Mucosa of stomach (tissue), 1 donor: ENCODE measurements around the gene FRMD7.

Source experiments
- H3K27me3 ChIP-seq: one replicate; pipeline ENCODE4 v1.7.0; 2013; ENCODE audit warnings: mild to moderate bottlenecking, low read length; ENCODE audit not compliant: control insufficient read depth, insufficient read depth
- H3K36me3 ChIP-seq: one replicate; pipeline ENCODE4 v1.7.0; 2013; ENCODE audit warnings: low read length; ENCODE audit not compliant: control insufficient read depth, insufficient read depth
- H3K4me1 ChIP-seq: one replicate; pipeline ENCODE4 v1.7.0; 2013; ENCODE audit warnings: mild to moderate bottlenecking, low read length; ENCODE audit not compliant: control insufficient read depth, insufficient read depth
- H3K4me3 ChIP-seq: one replicate; pipeline ENCODE4 v1.7.0; 2013; ENCODE audit warnings: low read length
- H3K9ac ChIP-seq: one replicate; pipeline ENCODE4 v1.7.0; 2013; ENCODE audit warnings: mild to moderate bottlenecking, low read length, moderate library complexity
- H3K9me3 ChIP-seq: one replicate; pipeline ENCODE4 v1.7.0; 2013; ENCODE audit warnings: mild to moderate bottlenecking, low read length, moderate library complexity; ENCODE audit not compliant: control insufficient read depth
- donor health status: Pancreatic carcinoma.

The FRMD7 gene

GRCh38 chrX:132092439-132093065 lies 35.3 kb downstream of the FRMD7 start:
- Histone ChIP-seq H3K36me3 (no peaks in the 10 kb centered on the region), H3K9me3 (no peaks in the 10 kb centered on the region), H3K27me3 (no peaks in the 10 kb centered on the region), H3K9ac (no peak overlapping the region), H3K4me1 (no peaks in the 10 kb centered on the region), H3K4me3 (no peak overlapping the region)

- Histone ChIP-seq H3K9ac (no peak overlapping the region), H3K4me1 (no peaks in the 10 kb centered on the region), H3K36me3 (no peaks in the 10 kb centered on the region), H3K27me3 (no peaks in the 10 kb centered on the region), H3K9me3 (no peaks in the 10 kb centered on the region), H3K4me3 (no peak overlapping the region)
These were observed 37.2 kb downstream of the FRMD7 start for GRCh38 chrX:132090403-132091159.

- H3K27me3 ChIP-seq: no peaks in the 10 kb centered on the region
- H3K4me3 ChIP-seq: no peak overlapping the region
- no peaks in the 10 kb centered on the region for H3K36me3 ChIP-seq
- H3K4me1 ChIP-seq: no peaks in the 10 kb centered on the region
- no peak overlapping the region for H3K9ac ChIP-seq
- no peaks in the 10 kb centered on the region for H3K9me3 ChIP-seq
These were observed 39.0 kb downstream of the FRMD7 start for GRCh38 chrX:132088864-132089263.

GRCh38 chrX:132086672-132087071 lies 41.1 kb downstream of the FRMD7 start:
- H3K9ac ChIP-seq: no peak overlapping the region
- no peaks in the 10 kb centered on the region for H3K9me3 ChIP-seq
- H3K4me3 ChIP-seq: no peak overlapping the region
- H3K4me1 ChIP-seq: no peaks in the 10 kb centered on the region
- H3K36me3 ChIP-seq: no peaks in the 10 kb centered on the region
- no peaks in the 10 kb centered on the region for H3K27me3 ChIP-seq

DNA sequence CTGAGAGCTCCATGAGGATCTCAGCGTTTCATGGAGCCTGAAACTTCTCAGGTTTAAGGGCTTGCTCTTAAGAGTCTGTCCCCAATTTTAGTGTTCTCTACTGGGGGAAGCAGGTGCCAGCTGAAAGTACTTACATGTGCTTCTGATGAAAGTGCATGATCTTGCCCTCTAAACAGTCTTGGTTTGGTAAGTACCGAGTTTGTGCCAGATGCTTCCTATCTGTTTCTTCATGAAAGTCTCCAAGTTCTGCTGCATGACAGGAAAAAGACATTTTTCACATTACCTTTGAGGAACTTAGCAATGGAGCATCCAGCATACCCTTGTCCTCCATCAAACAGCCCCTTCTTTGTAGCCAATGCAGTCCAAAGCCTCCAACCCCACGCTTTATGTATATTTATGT lies 42.0 kb downstream of the FRMD7 start:
- H3K9ac ChIP-seq: no peak overlapping the region
- H3K9me3 ChIP-seq: no peaks in the 10 kb centered on the region
- H3K4me3 ChIP-seq: no peak overlapping the region
- H3K4me1 ChIP-seq: no peaks in the 10 kb centered on the region
- H3K36me3 ChIP-seq: no peaks in the 10 kb centered on the region
- no peaks in the 10 kb centered on the region for H3K27me3 ChIP-seq

GRCh38 chrX:132077912-132078311 lies 49.9 kb downstream of the FRMD7 start:
- Histone ChIP-seq H3K4me3 (no peak overlapping the region), H3K36me3 (no peaks in the 10 kb centered on the region), H3K4me1 (no peaks in the 10 kb centered on the region)

GRCh38 chrX:132077414-132077813 lies 50.4 kb downstream of the FRMD7 start:
- Histone ChIP-seq H3K4me3 (no peak overlapping the region), H3K36me3 (no peaks in the 10 kb centered on the region), H3K4me1 (no peaks in the 10 kb centered on the region), H3K27me3 (no peaks in the 10 kb centered on the region), H3K9me3 (no peaks in the 10 kb centered on the region), H3K9ac (no peak overlapping the region)

More at GRCh38 chrX:132077912-132078311, 49.9 kb downstream of the FRMD7 start:
- H3K27me3 ChIP-seq: no peaks in the 10 kb centered on the region
- H3K9ac ChIP-seq: no peak overlapping the region
- no peaks in the 10 kb centered on the region for H3K9me3 ChIP-seq

DNA sequence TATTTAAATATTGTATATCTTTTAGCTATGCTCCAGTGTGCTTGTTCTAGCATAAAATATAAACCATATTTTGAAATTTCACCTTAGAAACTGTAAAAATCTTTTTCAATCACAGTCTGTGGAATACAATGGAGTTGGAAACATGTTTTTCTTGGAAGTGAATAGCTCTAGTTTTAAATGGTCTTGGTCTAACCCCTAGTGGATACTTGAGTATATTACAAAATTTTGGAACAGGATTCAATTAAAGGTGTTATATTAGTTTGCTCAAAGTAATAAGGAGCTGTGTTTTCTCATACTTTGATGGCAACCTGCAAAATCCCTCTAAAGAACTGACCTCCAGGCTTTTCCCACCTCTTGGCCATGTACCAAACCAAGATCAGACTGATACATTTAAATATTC lies 56.6 kb downstream of the FRMD7 start:
- H3K9me3 ChIP-seq: no peaks in the 10 kb centered on the region
- no peaks in the 10 kb centered on the region for H3K27me3 ChIP-seq
- no peak overlapping the region for H3K9ac ChIP-seq
- no peaks in the 10 kb centered on the region for H3K4me1 ChIP-seq
- H3K4me3 ChIP-seq: no peak overlapping the region
- H3K36me3 ChIP-seq: no peaks in the 10 kb centered on the region

DNA sequence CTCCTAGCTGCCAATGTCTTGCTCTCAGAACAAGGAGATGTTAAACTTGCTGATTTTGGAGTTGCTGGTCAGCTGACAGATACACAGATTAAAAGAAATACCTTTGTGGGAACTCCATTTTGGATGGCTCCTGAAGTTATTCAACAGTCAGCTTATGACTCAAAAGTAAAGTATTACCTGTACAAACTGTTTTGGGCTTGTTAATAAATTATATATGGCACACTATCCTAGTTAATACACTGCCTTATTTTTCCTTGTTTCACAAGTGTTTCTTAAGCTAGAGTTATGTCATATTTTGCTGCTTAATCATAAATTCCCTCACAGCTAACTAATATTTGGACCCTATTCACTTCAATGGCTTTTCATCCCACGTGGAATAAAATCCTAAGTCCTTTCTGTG lies 59.4 kb downstream of the FRMD7 start:
- no peaks in the 10 kb centered on the region for H3K27me3 ChIP-seq

DNA sequence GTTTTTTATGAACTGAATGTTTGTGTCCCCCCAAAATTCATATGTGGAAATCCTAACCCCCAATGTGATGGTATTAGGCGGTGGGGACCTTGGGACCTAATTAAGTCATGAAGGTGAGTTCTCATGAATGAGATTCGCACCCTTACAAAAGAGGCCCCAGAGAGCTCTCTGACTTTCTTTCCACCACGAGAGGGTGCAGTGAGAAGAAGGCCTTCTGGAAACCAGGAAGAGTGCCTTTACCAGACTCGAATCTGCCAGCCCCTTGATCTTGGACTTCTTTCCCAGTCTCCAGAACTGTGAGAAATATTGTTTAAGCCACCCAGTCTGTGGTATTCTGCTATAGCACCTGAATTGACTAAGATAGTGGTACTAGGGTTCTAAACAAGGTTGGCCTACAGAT lies 64.0 kb downstream of the FRMD7 start:
- Histone ChIP-seq H3K27me3 (no peaks in the 10 kb centered on the region), H3K9ac (no peak overlapping the region), H3K4me3 (no peak overlapping the region), H3K4me1 (no peaks in the 10 kb centered on the region), H3K9me3 (no peaks in the 10 kb centered on the region), H3K36me3 (no peaks in the 10 kb centered on the region)

More for the DNA sequence above, 59.4 kb downstream of the FRMD7 start:
- Histone ChIP-seq H3K4me1 (no peaks in the 10 kb centered on the region), H3K9me3 (no peaks in the 10 kb centered on the region), H3K4me3 (no peak overlapping the region), H3K36me3 (no peaks in the 10 kb centered on the region), H3K9ac (no peak overlapping the region)

- H3K4me3 ChIP-seq: no peak overlapping the region
- no peaks in the 10 kb centered on the region for H3K27me3 ChIP-seq
- no peaks in the 10 kb centered on the region for H3K4me1 ChIP-seq
- no peaks in the 10 kb centered on the region for H3K9me3 ChIP-seq
- no peaks in the 10 kb centered on the region for H3K36me3 ChIP-seq
- no peak overlapping the region for H3K9ac ChIP-seq
These were observed 64.5 kb downstream of the FRMD7 start for GRCh38 chrX:132063334-132063733.

DNA sequence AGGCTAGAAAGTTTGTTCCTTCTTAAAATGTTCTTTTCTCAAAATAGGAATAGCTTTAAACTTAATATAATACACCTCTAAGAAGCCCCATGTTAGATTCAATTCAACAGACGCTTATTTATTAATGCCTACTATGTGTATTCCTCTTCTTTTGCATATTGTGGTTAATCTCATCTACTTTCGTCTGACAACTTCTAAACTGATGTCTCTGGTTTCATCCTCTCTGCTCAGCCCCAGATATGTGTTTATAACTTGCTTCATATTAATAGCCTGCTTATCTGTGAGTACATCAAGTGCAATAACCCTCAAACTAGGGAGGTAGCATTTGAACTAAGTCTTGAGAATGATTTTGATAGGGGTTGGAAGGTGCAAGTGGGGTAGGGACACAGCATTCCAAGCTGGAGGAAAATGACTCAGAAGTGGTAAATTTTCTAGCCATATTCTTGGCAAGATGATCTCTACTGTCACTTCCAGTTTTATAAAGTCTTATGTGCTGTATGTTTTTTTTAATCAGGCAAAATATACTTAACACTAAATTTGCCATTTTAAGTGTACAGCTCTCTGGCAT lies 67.8 kb downstream of the FRMD7 start:
- Histone ChIP-seq H3K36me3 (no peaks in the 10 kb centered on the region), H3K27me3 (no peaks in the 10 kb centered on the region), H3K9me3 (no peaks in the 10 kb centered on the region), H3K4me3 (no peak overlapping the region), H3K9ac (no peak overlapping the region), H3K4me1 (no peaks in the 10 kb centered on the region)
